ENCODE measurements around the gene IL13. TPM values are rescaled to one million over a fixed set of nuclear protein-coding genes. Genes with fewer than 3 reads are reported as not detected.

IL13 gene
- total RNA-seq, 1 experiment from 2014 or later: not detected

- Histone ChIP-seq H3K4me1 (ENCODE audit: insufficient read depth, low read length, poor library complexity, severe bottlenecking) (no peaks in the 10 kb centered on the region), H3K27me3 (replicated peaks; ENCODE audit: insufficient read depth, low read depth, low read length, poor library complexity) (no peaks in the 10 kb centered on the region), H3K4me3 (ENCODE audit: low read depth, low read length, poor library complexity, severe bottlenecking) (no peak overlapping the region), H3K9me3 (ENCODE audit: low read depth, low read length, poor library complexity, severe bottlenecking) (no peaks in the 10 kb centered on the region), H3K36me3 (ENCODE audit: insufficient read depth, low read length, poor library complexity, severe bottlenecking) (no peaks in the 10 kb centered on the region), H3K27ac (ENCODE audit: low read depth, low read length, poor library complexity, severe bottlenecking) (no peak overlapping the region)
- ChIA-PET POLR2A (ENCODE audit: low non-redundant PET) (no interaction called here), CTCF (no interaction called here)
- intact Hi-C loops (cut with micrococcal nuclease; ENCODE audit: unreplicated experiment): no loop called here
- no peak for TF ChIP-seq CTCF (conservative IDR thresholded peaks at IDR 0.05; ENCODE audit: low read depth, low read length)
- TF ChIP-seq EZH2 (IDR thresholded peaks at IDR 0.05; ENCODE audit: borderline replicate concordance, low read depth, low read length, poor library complexity, severe bottlenecking): no peak
- no peak for DNase-seq (ENCODE audit: low spot score)
- no TSS peak for BruUV-seq (replicated peaks)
Measured at GRCh38 chr5:132681983-132682382, 24.0 kb downstream of the IL13 start.

GRCh38 chr5:132684491-132684890 lies 26.5 kb downstream of the IL13 start:
- intact Hi-C loops (cut with micrococcal nuclease; ENCODE audit: unreplicated experiment): no loop called here
- no peaks in the 10 kb centered on the region for H3K9me3 ChIP-seq (ENCODE audit: low read depth, low read length, poor library complexity, severe bottlenecking)
- TF ChIP-seq EZH2 (IDR thresholded peaks at IDR 0.05; ENCODE audit: borderline replicate concordance, low read depth, low read length, poor library complexity, severe bottlenecking) (no peak), CTCF (conservative IDR thresholded peaks at IDR 0.05; ENCODE audit: low read depth, low read length) (no peak)
- H3K4me3 ChIP-seq (ENCODE audit: low read depth, low read length, poor library complexity, severe bottlenecking): no peak overlapping the region
- BruUV-seq (replicated peaks): no TSS peak
- no peaks in the 10 kb centered on the region for H3K4me1 ChIP-seq (ENCODE audit: insufficient read depth, low read length, poor library complexity, severe bottlenecking)
- no peak for DNase-seq (ENCODE audit: low spot score)
- H3K27me3 ChIP-seq (replicated peaks; ENCODE audit: insufficient read depth, low read depth, low read length, poor library complexity): no peaks in the 10 kb centered on the region
- ChIA-PET CTCF (no interaction called here), POLR2A (ENCODE audit: low non-redundant PET) (no interaction called here)
- H3K36me3 ChIP-seq (ENCODE audit: insufficient read depth, low read length, poor library complexity, severe bottlenecking): no peaks in the 10 kb centered on the region
- no peak overlapping the region for H3K27ac ChIP-seq (ENCODE audit: low read depth, low read length, poor library complexity, severe bottlenecking)

GRCh38 chr5:132684922-132685720 lies 27.1 kb downstream of the IL13 start:
- TF ChIP-seq EZH2 (IDR thresholded peaks at IDR 0.05; ENCODE audit: borderline replicate concordance, low read depth, low read length, poor library complexity, severe bottlenecking) (no peak), CTCF (conservative IDR thresholded peaks at IDR 0.05; ENCODE audit: low read depth, low read length) (no peak)
- no TSS peak for BruUV-seq (replicated peaks)
- POLR2A ChIA-PET (ENCODE audit: low non-redundant PET): no interaction called here
- H3K27ac ChIP-seq (ENCODE audit: low read depth, low read length, poor library complexity, severe bottlenecking): no peak overlapping the region
- DNase-seq (ENCODE audit: low spot score): no peak
- H3K36me3 ChIP-seq (ENCODE audit: insufficient read depth, low read length, poor library complexity, severe bottlenecking): no peaks in the 10 kb centered on the region
- intact Hi-C loops (cut with micrococcal nuclease; ENCODE audit: unreplicated experiment): no loop called here
- H3K9me3 ChIP-seq (ENCODE audit: low read depth, low read length, poor library complexity, severe bottlenecking): no peaks in the 10 kb centered on the region
- CTCF ChIA-PET: no interaction called here
- no peak overlapping the region for H3K4me3 ChIP-seq (ENCODE audit: low read depth, low read length, poor library complexity, severe bottlenecking)
- H3K27me3 ChIP-seq (replicated peaks; ENCODE audit: insufficient read depth, low read depth, low read length, poor library complexity): no peaks in the 10 kb centered on the region
- H3K4me1 ChIP-seq (ENCODE audit: insufficient read depth, low read length, poor library complexity, severe bottlenecking): no peaks in the 10 kb centered on the region
